Prostate gland (tissue), 2 donors: ENCODE measurements around the gene ABCC8. TPM values are rescaled to one million over a fixed set of nuclear protein-coding genes. Genes with fewer than 3 reads are reported as not detected.

ENCODE experiments used
- DNase-seq: peaks from one replicate; pipeline ENCODE4 v3.0.0-alpha.2; 2019; ENCODE audit warnings: low spot score
- H3K27ac ChIP-seq, 2 donors: fragments of 200-600 bp; sonication (generic); 2 replicates each; pipeline ENCODE4 v1.5.1; 2017 to 2019
- H3K27me3 ChIP-seq: fragments of 200-600 bp; sonication (generic); replicated peaks from 2 replicates; pipeline ENCODE4 v1.5.1; 2019; ENCODE audit not compliant: insufficient read depth
- H3K36me3 ChIP-seq, 2 donors: fragments of 200-600 bp; sonication (generic); 1 replicate in 1 of 2; 2 replicates in 1 of 2; pipeline versions ENCODE4 v1.5.1 to v1.8.1; 2017 to 2019
- H3K4me1 ChIP-seq: fragments of 200-600 bp; sonication (generic); replicated peaks from 2 replicates; pipeline ENCODE4 v1.5.1; 2019
- H3K4me3 ChIP-seq, 2 donors: fragments of 200-600 bp; sonication (generic); 2 replicates each; pipeline ENCODE4 v1.5.1; 2017 to 2019
- H3K9me3 ChIP-seq: fragments of 200-600 bp; sonication (generic); 2 replicates; pipeline ENCODE4 v1.5.1; 2017
- POLR2A ChIP-seq: fragments of 450-650 bp; IDR thresholded peaks from one replicate; pipeline ENCODE4 v1.6.1; 2016; ENCODE audit warnings: antibody characterized with exemption, mild to moderate bottlenecking
- POLR2AphosphoS5 ChIP-seq: sonication (generic); formaldehyde crosslinking; IDR thresholded peaks from one replicate; pipeline ENCODE4 v1.6.1; 2017; ENCODE audit warnings: antibody characterized with exemption
- WGBS: methylation state at CpG from one replicate; pipeline ENCODE4 v1.1.5; 2018; 5-methylcytosine and 5-hydroxymethylcytosine counted together
- intact Hi-C: fragments of 100-400 bp; cut with DNase I; formaldehyde crosslinking; loops from one replicate; pipeline ENCODE4 v1.14.2; 2022
- total RNA-seq, 2 donors: library from RNA; depleted of rRNA; stranded (reverse); fragments of >200 nt; gene quantifications; one replicate each; pipeline ENCODE4 v1.1.0, GENCODE V29; 2016
- TF ChIP-seq, protein P1 (sequence below), 4 experiments: fragments of 200-600 bp in 2 of 4; fragments of 450-650 bp in 2 of 4; sonication (generic) in 2 of 4; IDR thresholded peaks; 1 replicate in 3 of 4; 2 replicates in 1 of 4; pipeline ENCODE4 v1.5.1; 2016 to 2019; ENCODE audit warnings: antibody characterized with exemption in 4 of 4, mild to moderate bottlenecking in 2 of 4, moderate library complexity in 2 of 4

Gene ABCC8
- total RNA-seq, 2 donors from 2014 or later, result 5.7 to 10.2 TPM

DNA sequence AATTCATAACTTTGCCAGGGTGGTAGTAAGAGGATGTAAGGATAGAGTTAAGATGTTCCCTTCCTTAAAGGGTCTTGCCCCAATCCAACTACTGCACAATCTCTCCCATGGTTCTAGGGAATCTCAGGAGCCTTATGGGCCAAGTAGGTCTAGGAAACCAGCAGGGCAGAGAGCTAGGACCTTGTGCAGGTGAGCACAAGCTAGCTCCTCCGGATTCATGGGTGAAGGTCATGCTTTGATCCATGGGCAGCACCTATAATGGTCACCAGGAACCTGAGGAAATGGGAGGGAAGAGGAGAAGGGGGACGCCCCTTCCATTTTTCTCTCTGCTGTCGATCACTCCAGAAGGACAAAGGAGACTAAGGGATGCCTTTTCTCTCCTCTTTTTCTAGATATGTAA lies 105.0 kb downstream of the ABCC8 start:
- Histone ChIP-seq H3K4me1 (no peaks in the 10 kb centered on the region), H3K27me3 (no peaks in the 10 kb centered on the region), H3K27ac (no peak overlapping the region), H3K9me3 (no peaks in the 10 kb centered on the region), H3K36me3 (no peaks in the 10 kb centered on the region), H3K4me3 (no peak overlapping the region)
- DNase-seq, result no peak
- TF ChIP-seq POLR2AphosphoS5 (no peak), POLR2A (no peak)
- TF ChIP-seq, protein P1, sequence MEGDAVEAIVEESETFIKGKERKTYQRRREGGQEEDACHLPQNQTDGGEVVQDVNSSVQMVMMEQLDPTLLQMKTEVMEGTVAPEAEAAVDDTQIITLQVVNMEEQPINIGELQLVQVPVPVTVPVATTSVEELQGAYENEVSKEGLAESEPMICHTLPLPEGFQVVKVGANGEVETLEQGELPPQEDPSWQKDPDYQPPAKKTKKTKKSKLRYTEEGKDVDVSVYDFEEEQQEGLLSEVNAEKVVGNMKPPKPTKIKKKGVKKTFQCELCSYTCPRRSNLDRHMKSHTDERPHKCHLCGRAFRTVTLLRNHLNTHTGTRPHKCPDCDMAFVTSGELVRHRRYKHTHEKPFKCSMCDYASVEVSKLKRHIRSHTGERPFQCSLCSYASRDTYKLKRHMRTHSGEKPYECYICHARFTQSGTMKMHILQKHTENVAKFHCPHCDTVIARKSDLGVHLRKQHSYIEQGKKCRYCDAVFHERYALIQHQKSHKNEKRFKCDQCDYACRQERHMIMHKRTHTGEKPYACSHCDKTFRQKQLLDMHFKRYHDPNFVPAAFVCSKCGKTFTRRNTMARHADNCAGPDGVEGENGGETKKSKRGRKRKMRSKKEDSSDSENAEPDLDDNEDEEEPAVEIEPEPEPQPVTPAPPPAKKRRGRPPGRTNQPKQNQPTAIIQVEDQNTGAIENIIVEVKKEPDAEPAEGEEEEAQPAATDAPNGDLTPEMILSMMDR (IDR thresholded peaks at IDR 0.05), result no peak
- intact Hi-C loops, result no loop called here
- 63% methylated on average over 3 of the region's 3 CpGs for WGBS

DNA sequence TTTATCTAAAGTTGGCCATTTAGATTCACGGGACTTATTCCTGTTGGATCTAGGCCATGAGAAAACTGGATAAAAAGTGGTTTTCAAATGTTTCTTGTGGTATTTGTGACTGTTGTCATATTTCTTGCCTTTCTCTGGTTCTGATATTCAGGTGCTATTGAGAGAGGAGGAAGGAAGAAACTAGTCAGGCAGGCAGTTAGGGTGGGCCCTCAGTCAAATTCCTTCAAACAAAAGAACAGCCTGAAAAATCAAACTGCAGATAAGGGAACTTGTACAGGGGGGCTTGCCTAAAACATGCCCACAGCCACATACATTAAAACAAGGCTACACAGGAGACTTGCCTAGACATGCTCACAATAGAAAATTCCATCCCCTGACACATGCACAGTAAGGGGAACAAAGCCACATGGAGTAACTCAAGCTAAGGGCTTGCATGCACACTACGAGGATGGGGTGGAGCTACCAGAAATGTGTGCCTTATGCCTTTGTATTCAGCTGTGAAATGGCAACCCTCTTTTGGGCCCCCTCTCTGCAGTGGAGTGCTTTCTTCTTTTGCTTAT lies 106.9 kb downstream of the ABCC8 start:
- TF ChIP-seq POLR2A (no peak), POLR2AphosphoS5 (no peak)
- TF ChIP-seq, protein P1 (IDR thresholded peaks at IDR 0.05), result no peak
- Histone ChIP-seq H3K27ac (no peak overlapping the region), H3K27me3 (no peaks in the 10 kb centered on the region), H3K4me3 (no peak overlapping the region), H3K36me3 (no peaks in the 10 kb centered on the region), H3K4me1 (no peaks in the 10 kb centered on the region), H3K9me3 (no peaks in the 10 kb centered on the region)
- no peak for DNase-seq
- 87% methylated on average over 2 of the region's 2 CpGs for WGBS
- intact Hi-C loops, result no loop called here

DNA sequence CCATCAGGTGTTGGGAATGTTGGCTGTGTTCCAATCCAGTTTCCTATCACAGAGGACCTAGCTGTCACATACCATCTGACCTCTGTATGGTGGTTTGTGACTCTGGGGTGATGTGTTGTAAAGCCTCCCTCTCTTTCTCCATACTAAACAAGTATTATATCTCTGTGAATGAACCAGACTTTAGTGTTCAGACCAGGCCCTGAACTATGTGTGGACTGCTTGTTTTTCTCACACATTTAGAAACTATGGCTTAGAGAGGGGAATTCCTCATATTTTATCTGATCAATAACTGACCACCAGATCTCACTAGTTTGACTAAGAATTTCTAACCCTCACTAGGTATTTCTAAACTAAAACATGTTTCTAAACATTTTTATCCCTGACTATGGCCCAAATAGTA lies 107.6 kb downstream of the ABCC8 start:
- Histone ChIP-seq H3K9me3 (no peaks in the 10 kb centered on the region), H3K36me3 (no peaks in the 10 kb centered on the region), H3K4me3 (no peak overlapping the region), H3K4me1 (no peaks in the 10 kb centered on the region), H3K27me3 (no peaks in the 10 kb centered on the region), H3K27ac (no peak overlapping the region)
- TF ChIP-seq POLR2AphosphoS5 (no peak), POLR2A (no peak)
- TF ChIP-seq, protein P1 (IDR thresholded peaks at IDR 0.05), result no peak
- intact Hi-C loops, result no loop called here
- no peak for DNase-seq

DNA sequence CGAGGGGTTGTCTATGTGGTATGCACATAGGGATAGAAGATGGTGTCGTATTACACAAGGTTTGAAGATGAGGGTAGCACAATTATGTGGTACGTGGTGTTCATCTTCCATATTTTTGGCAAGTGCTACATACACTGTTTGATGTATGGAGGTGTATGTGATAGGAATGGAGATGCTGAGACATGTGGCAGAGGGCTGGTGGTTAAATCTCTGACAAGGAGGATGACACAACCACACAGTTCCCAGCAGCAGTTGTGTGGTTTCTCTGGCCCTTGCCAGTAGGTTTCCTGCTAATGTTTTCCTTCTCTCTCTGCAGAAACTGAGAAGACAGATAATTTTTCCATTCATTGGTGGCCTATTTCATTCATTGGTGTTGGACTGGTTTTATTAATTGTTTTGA lies 108.1 kb downstream of the ABCC8 start:
- TF ChIP-seq POLR2AphosphoS5 (no peak), POLR2A (no peak)
- TF ChIP-seq, protein P1 (IDR thresholded peaks at IDR 0.05), result no peak
- no peaks in the 10 kb centered on the region for H3K4me1 ChIP-seq
- no peak overlapping the region for H3K4me3 ChIP-seq
- intact Hi-C loops, result no loop called here
- H3K36me3 ChIP-seq, result no peaks in the 10 kb centered on the region
- H3K27ac ChIP-seq, result no peak overlapping the region
- H3K9me3 ChIP-seq, result no peaks in the 10 kb centered on the region
- WGBS, result 96% methylated on average over 3 of the region's 3 CpGs
- DNase-seq, result no peak
- H3K27me3 ChIP-seq, result no peaks in the 10 kb centered on the region

DNA sequence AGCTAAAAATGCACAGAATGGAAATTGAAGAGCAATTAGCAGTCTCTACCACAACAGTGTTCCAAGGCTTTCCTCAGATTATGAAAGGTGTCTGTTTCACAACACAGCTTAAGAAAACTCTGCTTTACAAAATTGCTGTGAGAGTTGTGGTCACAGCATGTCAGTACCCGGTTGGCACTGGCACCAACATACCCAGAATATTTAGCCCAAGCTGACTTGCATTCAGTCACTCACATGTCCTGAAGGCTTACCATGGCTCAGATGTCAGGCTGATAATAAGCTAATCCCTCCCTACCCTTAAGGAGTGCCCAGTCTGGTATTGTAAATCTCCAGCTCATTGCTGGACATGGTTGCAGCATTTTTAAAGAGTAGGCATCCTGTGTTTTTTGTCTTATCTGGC lies 110.2 kb downstream of the ABCC8 start:
- Histone ChIP-seq H3K27ac (no peak overlapping the region), H3K4me3 (no peak overlapping the region), H3K36me3 (no peaks in the 10 kb centered on the region), H3K9me3 (no peaks in the 10 kb centered on the region), H3K4me1 (no peaks in the 10 kb centered on the region), H3K27me3 (no peaks in the 10 kb centered on the region)
- 91% methylated on average over 1 of the region's 1 CpG for WGBS
- DNase-seq, result no peak
- no peak for TF ChIP-seq POLR2AphosphoS5
- TF ChIP-seq, protein P1 (IDR thresholded peaks at IDR 0.05), result no peak
- TF ChIP-seq POLR2A, result no peak
- intact Hi-C loops, result no loop called here
